Transverse colon (tissue), 4 donors: Measurements from ENCODE around the gene KBTBD2. TPM values are rescaled to one million over a fixed set of nuclear protein-coding genes. Genes with fewer than 3 reads are reported as not detected.
"Not testable (repeated sequence)": the region's sequence is repeated elsewhere in the genome, so short reads cannot be mapped to it uniquely, and the experiment has no call there.

ENCODE experiments used
- DNase-seq: peaks from one replicate; pipeline ENCODE4 v3.0.0-alpha.2; 2019
- H3K27ac ChIP-seq, 4 donors: fragments of 200-600 bp; sonication (generic); 2 replicates each; pipeline ENCODE4 v1.5.1; 2016 to 2018; ENCODE audit warnings: inconsistent platforms in 4 of 4
- H3K27me3 ChIP-seq: fragments of 200-600 bp; sonication (generic); 2 replicates; pipeline ENCODE4 v1.5.1; 2017; ENCODE audit warnings: inconsistent platforms
- H3K36me3 ChIP-seq, 4 donors: fragments of 200-600 bp; sonication (generic); 2 replicates each; pipeline ENCODE4 v1.5.1; 2017 to 2019; ENCODE audit warnings: inconsistent platforms in 4 of 4
- H3K4me1 ChIP-seq, 4 donors: fragments of 200-600 bp; sonication (generic); 2 replicates each; pipeline ENCODE4 v1.5.1; 2017 to 2020; ENCODE audit warnings: inconsistent platforms in 4 of 4
- H3K4me3 ChIP-seq, 4 donors: fragments of 200-600 bp; sonication (generic); 1 replicate in 1 of 4; 2 replicates in 3 of 4; pipeline versions ENCODE4 v1.5.1 to v1.6.1; 2017 to 2019; ENCODE audit warnings: inconsistent platforms in 4 of 4
- H3K9me3 ChIP-seq, 2 donors: fragments of 200-600 bp; sonication (generic); 2 replicates each; pipeline ENCODE4 v1.5.1; 2017 to 2019; ENCODE audit warnings: inconsistent platforms in 2 of 2
- CTCF ChIP-seq, 5 experiments: fragments of 200-600 bp in 3 of 5; fragments of 450-650 bp in 2 of 5; sonication (generic) in 3 of 5; IDR thresholded peaks; 1 replicate in 2 of 5; 2 replicates in 3 of 5; pipeline ENCODE4 v1.5.1; 2016 to 2017; ENCODE audit warnings: antibody characterized with exemption in 5 of 5, inconsistent platforms in 3 of 5, mild to moderate bottlenecking in 2 of 5, moderate library complexity in 1 of 5
- EP300 ChIP-seq: sonication (generic); formaldehyde crosslinking; IDR thresholded peaks from one replicate; pipeline ENCODE4 v1.6.1; 2017; ENCODE audit warnings: antibody characterized with exemption, low read depth
- POLR2A ChIP-seq: fragments of 450-650 bp; IDR thresholded peaks from one replicate; pipeline ENCODE4 v1.6.1; 2016; ENCODE audit warnings: antibody characterized with exemption, mild to moderate bottlenecking, moderate library complexity
- POLR2AphosphoS5 ChIP-seq, 3 donors: sonication (generic); formaldehyde crosslinking; IDR thresholded peaks; one replicate each; pipeline ENCODE4 v1.6.1; 2016; ENCODE audit warnings: antibody characterized with exemption in 3 of 3
- WGBS, 2 donors: methylation state at CpG; one replicate each; pipeline ENCODE4 v1.1.5; 2018; ENCODE audit warnings: low coverage in 1 of 2; 5-methylcytosine and 5-hydroxymethylcytosine counted together
- in situ Hi-C, 4 donors: fragments of 200-750 bp; cut with MboI; loops; one replicate each; pipeline versions ENCODE4 v1.15.0 to v1.15.1; 2017; ENCODE audit warnings: low sequenced_read_pairs in 3 of 4, low pct_ligation_motif_present in 1 of 4, low pct_unique_long_range_greater_than_20kb in 1 of 4
- intact Hi-C: fragments of 100-400 bp; cut with DNase I; formaldehyde crosslinking; loops from one replicate; pipeline ENCODE4 v1.15.1; 2023; ENCODE audit warnings: low total_unique reads
- total RNA-seq, 4 donors: library from RNA; depleted of rRNA; stranded (reverse); fragments of >200 nt; gene quantifications; one replicate each; pipeline ENCODE4 v1.1.0, GENCODE V29; 2016

Gene KBTBD2
- total RNA-seq, 4 donors from 2014 or later, result 29.9 to 72.8 (median 32.3) TPM

GRCh38 chr7:32879460-32879859 is 12.1 kb downstream of the KBTBD2 start:
- in situ Hi-C loops, result no loop called here
- H3K9me3 ChIP-seq, result no peaks in the 10 kb centered on the region
- no peak for TF ChIP-seq POLR2AphosphoS5 (IDR thresholded peaks at IDR 0.05)
- TF ChIP-seq CTCF (IDR thresholded peaks at IDR 0.05), result no peak
- TF ChIP-seq POLR2A, result no peak
- TF ChIP-seq EP300, result no peak
- H3K27me3 ChIP-seq, result no peaks in the 10 kb centered on the region
- no peak for DNase-seq
- H3K4me3 ChIP-seq, result no peak overlapping the region
- peaks cover 10 to 63% (median 27%) of the 10 kb centered on the region in 4 donors for H3K4me1 ChIP-seq
- peak overlapping the region in 1 of 4 donors; percentile 33 for H3K27ac ChIP-seq
- peaks cover 0 to 8% (median 4%) of the 10 kb centered on the region in 4 donors for H3K36me3 ChIP-seq
- intact Hi-C loops, result no loop called here
- WGBS, 2 donors, result 38 to 47% methylated on average over 2 of the region's 2 CpGs

- Histone ChIP-seq H3K36me3 (peaks cover 0 to 23% (median 8%) of the 10 kb centered on the region in 4 donors), H3K4me1 (peaks cover 10 to 49% (median 27%) of the 10 kb centered on the region in 4 donors)
- DNase-seq, H3K4me3 ChIP-seq, intact Hi-C loops, in situ Hi-C loops, H3K27ac ChIP-seq, H3K27me3 ChIP-seq, H3K9me3 ChIP-seq: not testable (repeated sequence)
- WGBS, 2 donors, result 70 to 94% methylated on average over 2 to 8 of the region's 8 CpGs
These were observed 13.5 kb downstream of the KBTBD2 start for GRCh38 chr7:32878023-32878422.

GRCh38 chr7:32872421-32872820 is 19.1 kb downstream of the KBTBD2 start:
- H3K27me3 ChIP-seq, result no peaks in the 10 kb centered on the region
- H3K4me1 ChIP-seq, result peaks cover 0 to 6% (median 0%) of the 10 kb centered on the region in 4 donors
- peaks cover 0 to 54% (median 12%) of the 10 kb centered on the region in 4 donors for H3K36me3 ChIP-seq
- H3K4me3 ChIP-seq, result no peak overlapping the region
- intact Hi-C loops (no loop called here), in situ Hi-C loops (no loop called here)
- H3K9me3 ChIP-seq, result no peaks in the 10 kb centered on the region
- H3K27ac ChIP-seq, result no peak overlapping the region
- WGBS, 2 donors, result 93 to 100% methylated on average over 1 to 2 of the region's 2 CpGs
- no peak for DNase-seq
- TF ChIP-seq EP300 (no peak), CTCF (IDR thresholded peaks at IDR 0.05) (no peak), POLR2AphosphoS5 (IDR thresholded peaks at IDR 0.05) (no peak), POLR2A (no peak)

- in situ Hi-C loops (no loop called here), intact Hi-C loops (no loop called here)
- no peak overlapping the region for H3K27ac ChIP-seq
- peaks cover 0 to 54% (median 12%) of the 10 kb centered on the region in 4 donors for H3K36me3 ChIP-seq
- peaks cover 0 to 6% (median 0%) of the 10 kb centered on the region in 4 donors for H3K4me1 ChIP-seq
- no peaks in the 10 kb centered on the region for H3K27me3 ChIP-seq
- no peaks in the 10 kb centered on the region for H3K9me3 ChIP-seq
- H3K4me3 ChIP-seq, result no peak overlapping the region
- WGBS, 2 donors, result 61 to 74% methylated on average over 3 to 4 of the region's 4 CpGs
- TF ChIP-seq EP300 (no peak), POLR2AphosphoS5 (IDR thresholded peaks at IDR 0.05) (no peak), CTCF (IDR thresholded peaks at IDR 0.05) (no peak), POLR2A (no peak)
- DNase-seq, result no peak
These were observed 19.8 kb downstream of the KBTBD2 start for GRCh38 chr7:32871624-32872371.
